Fibroblast of lung (primary cell): ENCODE measurements around the gene KIRREL3. TPM values are rescaled to one million over a fixed set of nuclear protein-coding genes. Genes with fewer than 3 reads are reported as not detected.

Source experiments
- DNase-seq, 2 donors: peaks; one replicate each; pipeline versions ENCODE4 v3.0.0 to v3.0.0-alpha.2; 2010; ENCODE audit warnings: low read depth in 2 of 2
- H2AFZ ChIP-seq: 2 replicates; pipeline ENCODE4 v1.5.1; 2012; ENCODE audit warnings: low read length, control low read depth, inconsistent platforms
- H3K27ac ChIP-seq: 2 replicates; pipeline ENCODE4 v1.5.1; 2011; ENCODE audit warnings: low read length, control low read depth; ENCODE audit not compliant: insufficient read depth
- H3K27me3 ChIP-seq: 2 replicates; pipeline ENCODE4 v1.5.1; 2011; ENCODE audit warnings: mild to moderate bottlenecking, low read length; ENCODE audit not compliant: control insufficient read depth, insufficient read depth
- H3K36me3 ChIP-seq: 2 replicates; pipeline ENCODE4 v1.5.1; 2011; ENCODE audit warnings: low read length; ENCODE audit not compliant: control insufficient read depth, insufficient read depth
- H3K4me1 ChIP-seq: 2 replicates; pipeline ENCODE4 v1.5.1; 2011; ENCODE audit warnings: low read length; ENCODE audit not compliant: control insufficient read depth, insufficient read depth; ENCODE audit errors: extremely low read depth
- H3K4me2 ChIP-seq: 2 replicates; pipeline ENCODE4 v1.5.1; 2011; ENCODE audit warnings: low read length, control low read depth; ENCODE audit not compliant: insufficient read depth; ENCODE audit errors: extremely low read depth
- H3K4me3 ChIP-seq, 4 experiments: fragments of 200-600 bp in 1 of 4; sonication (generic) in 1 of 4; replicated peaks in 1 of 4; 2 replicates each; pipeline ENCODE4 v1.5.1; 2011 to 2016; ENCODE audit warnings: low read length in 4 of 4, low read depth in 3 of 4, mild to moderate bottlenecking in 3 of 4, control low read depth in 2 of 4, inconsistent platforms in 1 of 4, mixed read lengths in 1 of 4; ENCODE audit not compliant: insufficient read depth in 1 of 4; ENCODE audit errors: control extremely low read depth in 1 of 4
- H3K79me2 ChIP-seq: 2 replicates; pipeline ENCODE4 v1.5.1; 2012; ENCODE audit warnings: mild to moderate bottlenecking, low read length, inconsistent platforms; ENCODE audit not compliant: control insufficient read depth, insufficient read depth
- H3K9ac ChIP-seq: 2 replicates; pipeline ENCODE4 v1.5.1; 2011; ENCODE audit warnings: mild to moderate bottlenecking, low read length, control low read depth; ENCODE audit not compliant: insufficient read depth
- H3K9me3 ChIP-seq: 2 replicates; pipeline ENCODE4 v1.5.1; 2012; ENCODE audit warnings: low read depth, low read length; ENCODE audit not compliant: control insufficient read depth, insufficient read depth
- H4K20me1 ChIP-seq: 2 replicates; pipeline ENCODE4 v1.5.1; 2011; ENCODE audit warnings: low read length; ENCODE audit not compliant: control insufficient read depth, insufficient read depth; ENCODE audit errors: extremely low read depth
- EZH2 ChIP-seq: IDR thresholded peaks from 2 replicates; pipeline ENCODE4 v1.5.1; 2012; ENCODE audit warnings: low read length, control low read depth, mild to moderate bottlenecking; ENCODE audit errors: missing control alignments
- polyA plus RNA-seq, 2 donors: library from polyadenylated mRNA; depleted of rRNA in 1 of 2; stranded (reverse) in 1 of 2; unstranded in 1 of 2; fragments of >200 nt; gene quantifications; 2 replicates each; pipeline ENCODE4 v1.2.1, GENCODE V29; 2011 to 2012; ENCODE audit warnings: missing spikeins in 1 of 2
- total RNA-seq: library from RNA; depleted of rRNA; stranded (reverse); fragments of >200 nt; gene quantifications from 2 replicates; pipeline ENCODE4 v1.2.1, GENCODE V29; 2014
- TF ChIP-seq, protein P1 (sequence below), 2 donors: IDR thresholded peaks in 1 of 2; conservative IDR thresholded peaks in 1 of 2; 1 replicate in 1 of 2; 2 replicates in 1 of 2; pipeline ENCODE4 v1.5.1; 2011 to 2012; ENCODE audit warnings: low read length in 2 of 2, control low read depth in 1 of 2, inconsistent platforms in 1 of 2, low read depth in 1 of 2, mild to moderate bottlenecking in 1 of 2

KIRREL3 gene
- total and polyA plus RNA-seq, 2 donors (not counting 1 experiment from before 2014, with no cell fraction given) = 2.8 to 6.1 TPM

DNA sequence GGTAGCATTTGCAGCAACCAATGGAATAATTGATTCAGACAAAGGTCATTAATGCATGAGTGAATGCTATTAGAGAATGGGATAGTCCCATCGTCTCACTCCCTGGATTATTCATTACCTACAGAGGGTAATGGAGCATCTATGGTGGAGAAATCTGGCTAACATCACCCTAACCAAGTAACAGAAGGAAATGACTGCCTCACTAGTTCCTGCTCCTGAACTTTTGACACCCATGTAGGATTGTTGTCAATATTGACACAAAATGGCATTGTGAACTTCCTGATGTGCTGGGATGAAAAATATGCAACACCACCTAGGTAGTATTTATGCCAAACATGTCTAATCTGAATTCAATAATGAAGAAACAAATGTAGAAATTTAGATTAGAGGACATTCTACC is 44.0 kb upstream of the KIRREL3 start:
- no peak overlapping the region for H3K27ac ChIP-seq
- no peaks in the 10 kb centered on the region for H3K36me3 ChIP-seq
- DNase-seq = no peak
- no peak overlapping the region for H3K4me2 ChIP-seq
- H4K20me1 ChIP-seq = no peaks in the 10 kb centered on the region
- H2AFZ ChIP-seq = no peak overlapping the region
- H3K4me1 ChIP-seq = no peaks in the 10 kb centered on the region
- H3K4me3 ChIP-seq = no peak overlapping the region
- H3K9me3 ChIP-seq = no peaks in the 10 kb centered on the region
- TF ChIP-seq, protein P1, sequence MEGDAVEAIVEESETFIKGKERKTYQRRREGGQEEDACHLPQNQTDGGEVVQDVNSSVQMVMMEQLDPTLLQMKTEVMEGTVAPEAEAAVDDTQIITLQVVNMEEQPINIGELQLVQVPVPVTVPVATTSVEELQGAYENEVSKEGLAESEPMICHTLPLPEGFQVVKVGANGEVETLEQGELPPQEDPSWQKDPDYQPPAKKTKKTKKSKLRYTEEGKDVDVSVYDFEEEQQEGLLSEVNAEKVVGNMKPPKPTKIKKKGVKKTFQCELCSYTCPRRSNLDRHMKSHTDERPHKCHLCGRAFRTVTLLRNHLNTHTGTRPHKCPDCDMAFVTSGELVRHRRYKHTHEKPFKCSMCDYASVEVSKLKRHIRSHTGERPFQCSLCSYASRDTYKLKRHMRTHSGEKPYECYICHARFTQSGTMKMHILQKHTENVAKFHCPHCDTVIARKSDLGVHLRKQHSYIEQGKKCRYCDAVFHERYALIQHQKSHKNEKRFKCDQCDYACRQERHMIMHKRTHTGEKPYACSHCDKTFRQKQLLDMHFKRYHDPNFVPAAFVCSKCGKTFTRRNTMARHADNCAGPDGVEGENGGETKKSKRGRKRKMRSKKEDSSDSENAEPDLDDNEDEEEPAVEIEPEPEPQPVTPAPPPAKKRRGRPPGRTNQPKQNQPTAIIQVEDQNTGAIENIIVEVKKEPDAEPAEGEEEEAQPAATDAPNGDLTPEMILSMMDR (conservative IDR thresholded peaks at IDR 0.05 in 1 of 2, IDR thresholded peaks at IDR 0.05 in 1 of 2; ENCODE audit: low read depth in 1 of 2, low read length in 2 of 2) = no peak
- TF ChIP-seq EZH2 = no peak
- H3K27me3 ChIP-seq = peaks cover 7% of the 10 kb centered on the region
- H3K9ac ChIP-seq = no peak overlapping the region
- no peaks in the 10 kb centered on the region for H3K79me2 ChIP-seq

DNA sequence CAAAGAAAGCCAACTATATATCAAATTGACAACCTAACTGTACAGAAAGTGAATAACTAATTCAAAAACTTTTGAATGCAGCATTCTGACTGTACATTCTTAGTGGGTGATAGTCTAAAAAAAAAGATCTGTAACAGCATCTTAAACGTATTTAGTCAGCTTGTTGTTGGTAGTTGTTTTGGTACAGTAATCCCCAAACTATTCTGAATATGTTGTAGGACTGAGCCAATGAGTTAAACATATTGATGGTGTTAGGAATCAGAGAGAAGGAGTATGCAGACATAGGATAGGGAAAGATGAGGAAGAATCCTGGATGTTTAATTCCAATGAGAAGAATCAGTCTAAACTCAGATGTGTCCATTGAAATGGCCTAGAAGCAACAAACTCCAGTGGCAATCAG is 41.9 kb upstream of the KIRREL3 start:
- Histone ChIP-seq H3K27me3 (no peaks in the 10 kb centered on the region), H3K9ac (no peak overlapping the region), H2AFZ (no peak overlapping the region), H3K36me3 (no peaks in the 10 kb centered on the region), H3K27ac (no peak overlapping the region), H3K4me2 (no peak overlapping the region), H3K4me3 (no peak overlapping the region), H4K20me1 (no peaks in the 10 kb centered on the region), H3K79me2 (no peaks in the 10 kb centered on the region), H3K9me3 (no peaks in the 10 kb centered on the region), H3K4me1 (no peaks in the 10 kb centered on the region)
- TF ChIP-seq, protein P1 (conservative IDR thresholded peaks at IDR 0.05 in 1 of 2, IDR thresholded peaks at IDR 0.05 in 1 of 2; ENCODE audit: low read depth in 1 of 2, low read length in 2 of 2) = no peak
- TF ChIP-seq EZH2 = no peak
- peak in 1 of 2 donors; percentile 69 for DNase-seq

DNA sequence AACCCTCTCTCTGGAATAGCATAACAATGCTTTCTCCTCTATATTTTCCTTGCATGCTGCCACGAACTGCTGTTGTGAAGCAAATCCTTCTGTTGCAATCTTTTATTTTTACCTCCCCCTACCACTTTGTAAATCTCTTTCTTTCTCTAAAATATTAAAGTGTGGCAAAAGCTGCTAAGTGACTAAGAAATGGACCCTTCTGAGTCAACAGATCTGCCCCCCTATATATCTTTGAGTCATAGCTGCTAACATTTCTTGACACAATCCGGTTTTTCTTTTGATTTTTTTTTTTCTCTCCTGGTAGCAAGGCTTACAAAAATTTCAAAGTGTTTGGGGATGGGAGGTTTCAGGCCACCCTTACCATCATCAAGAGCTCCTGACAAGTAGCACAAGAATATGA is 39.0 kb upstream of the KIRREL3 start:
- Histone ChIP-seq H3K79me2 (no peaks in the 10 kb centered on the region), H3K27ac (no peak overlapping the region), H3K4me2 (no peak overlapping the region), H2AFZ (no peak overlapping the region), H3K4me3 (no peak overlapping the region), H3K36me3 (no peaks in the 10 kb centered on the region), H3K27me3 (no peaks in the 10 kb centered on the region), H3K4me1 (no peaks in the 10 kb centered on the region), H4K20me1 (no peaks in the 10 kb centered on the region), H3K9me3 (no peaks in the 10 kb centered on the region), H3K9ac (no peak overlapping the region)
- peak in 1 of 2 donors; percentile 15 for DNase-seq
- no peak for TF ChIP-seq EZH2
- TF ChIP-seq, protein P1 (conservative IDR thresholded peaks at IDR 0.05 in 1 of 2, IDR thresholded peaks at IDR 0.05 in 1 of 2; ENCODE audit: low read depth in 1 of 2, low read length in 2 of 2) = no peak
